Endothelial cell of umbilical vein (primary cell): ENCODE data around the gene HYAL1. TPM values are rescaled to one million over a fixed set of nuclear protein-coding genes. Genes with fewer than 3 reads are reported as not detected.

ENCODE experiments used
- BruUV-seq: library from RNA; stranded (reverse); fragments of 400-500 nt; replicated peaks from 2 replicates; lab custom pipeline; 2021; lab: Mats Ljungman, UMichigan
- CTCF ChIA-PET: fragments of 300-600, 350-600 bp; sonication (Branson Sonifier 250); formaldehyde crosslinking; loops from one replicate; lab custom pipeline; 2021; ENCODE audit warnings: antibody characterized with exemption, inconsistent platforms; lab: Charles Lee
- POLR2A ChIA-PET: fragments of 300-600, 350-600 bp; sonication (Branson Sonifier 250); formaldehyde crosslinking; loops from one replicate; lab custom pipeline; 2021; ENCODE audit warnings: antibody characterized with exemption, inconsistent platforms; lab: Charles Lee
- DNase-seq: peaks from one replicate; pipeline ENCODE4 v3.0.0-alpha.2; 2011; ENCODE audit warnings: low read depth, low spot score
- FAIRE-seq: peaks from 2 replicates; lab custom pipeline; 2011; peaks lifted over from hg19 to GRCh38; lab: Jason Lieb, UNC
- H2AFZ ChIP-seq: 2 replicates; pipeline ENCODE4 v1.6.0; 2012; ENCODE audit warnings: low read depth, low read length, control low read depth, inconsistent platforms
- H3K27ac ChIP-seq: 2 replicates; pipeline ENCODE4 v1.5.1; 2011; ENCODE audit warnings: low read depth, mild to moderate bottlenecking, control low read depth, low read length, moderate library complexity; ENCODE audit not compliant: insufficient read depth
- H3K27me3 ChIP-seq, 2 experiments: 2 replicates each; pipeline versions ENCODE4 v1.6.0 to v1.6.1; 2011; ENCODE audit warnings: low read length in 2 of 2, mixed read lengths in 1 of 2; ENCODE audit not compliant: control insufficient read depth in 2 of 2, insufficient read depth in 2 of 2
- H3K36me3 ChIP-seq, 2 experiments: 2 replicates in 1 of 2; 3 replicates in 1 of 2; pipeline ENCODE4 v1.5.1; 2011; ENCODE audit warnings: low read length in 2 of 2, mild to moderate bottlenecking in 1 of 2, moderate library complexity in 1 of 2; ENCODE audit not compliant: control insufficient read depth in 2 of 2, insufficient read depth in 2 of 2; ENCODE audit errors: extremely low read depth in 1 of 2
- H3K4me1 ChIP-seq: 3 replicates; pipeline ENCODE4 v1.5.1; 2011; ENCODE audit warnings: mild to moderate bottlenecking, low read length; ENCODE audit not compliant: control insufficient read depth, insufficient read depth; ENCODE audit errors: extremely low read depth
- H3K4me2 ChIP-seq: 2 replicates; pipeline ENCODE4 v1.6.1; 2011; ENCODE audit warnings: low read length, control low read depth, mixed read lengths; ENCODE audit not compliant: insufficient read depth
- H3K4me3 ChIP-seq, 3 experiments: fragments of 200-600 bp in 1 of 3; sonication (generic), shearing (Covaris generic) in 1 of 3; replicated peaks in 1 of 3; 2 replicates each; pipeline ENCODE4 v1.5.1; 2011 to 2016; ENCODE audit warnings: control low read depth in 3 of 3, low read length in 3 of 3, mild to moderate bottlenecking in 2 of 3, inconsistent platforms in 1 of 3, low read depth in 1 of 3, moderate library complexity in 1 of 3; ENCODE audit not compliant: insufficient read depth in 1 of 3
- H3K79me2 ChIP-seq: 2 replicates; pipeline ENCODE4 v1.6.0; 2012; ENCODE audit warnings: low read length, inconsistent platforms; ENCODE audit not compliant: control insufficient read depth, insufficient read depth
- H3K9ac ChIP-seq: replicated peaks from 2 replicates; pipeline ENCODE3; 2011; ENCODE audit warnings: low read length, control low read depth; ENCODE audit not compliant: insufficient read depth; ENCODE audit errors: extremely low read depth
- H3K9me1 ChIP-seq: replicated peaks from 3 replicates; pipeline ENCODE4 v1.6.0; 2011; ENCODE audit warnings: mild to moderate bottlenecking, low read length; ENCODE audit not compliant: control insufficient read depth, insufficient read depth; ENCODE audit errors: extremely low read depth
- H3K9me3 ChIP-seq: replicated peaks from 2 replicates; pipeline ENCODE4 v1.5.1; 2012; ENCODE audit warnings: low read length, inconsistent platforms; ENCODE audit not compliant: control insufficient read depth, insufficient read depth
- H4K20me1 ChIP-seq: replicated peaks from 2 replicates; pipeline ENCODE3; 2011; ENCODE audit warnings: mild to moderate bottlenecking, low read length; ENCODE audit not compliant: control insufficient read depth, insufficient read depth; ENCODE audit errors: extremely low read depth
- CTCF ChIP-seq, 2 donors: IDR thresholded peaks; 1 replicate in 1 of 2; 2 replicates in 1 of 2; pipeline ENCODE4 v1.5.1; 2011; ENCODE audit warnings: low read length in 2 of 2, mild to moderate bottlenecking in 2 of 2, moderate library complexity in 2 of 2, control low read depth in 1 of 2, inconsistent platforms in 1 of 2, low read depth in 1 of 2; ENCODE audit not compliant: insufficient read depth in 1 of 2; ENCODE audit errors: extremely low read depth in 1 of 2
- EZH2 ChIP-seq: IDR thresholded peaks from 2 replicates; pipeline ENCODE4 v1.6.1; 2012; ENCODE audit warnings: borderline replicate concordance, low read depth, mild to moderate bottlenecking, moderate library complexity, low read length, inconsistent platforms; ENCODE audit not compliant: severe bottlenecking
- FOS ChIP-seq: IDR thresholded peaks from 2 replicates; pipeline ENCODE4 v1.6.1; 2011; ENCODE audit warnings: mild to moderate bottlenecking, low read length, moderate library complexity, borderline replicate concordance; ENCODE audit not compliant: insufficient read depth
- GATA2 ChIP-seq: IDR thresholded peaks from 2 replicates; pipeline ENCODE4 v1.7.0; 2011; ENCODE audit warnings: low read depth, mild to moderate bottlenecking, moderate library complexity, mixed read lengths, low read length; ENCODE audit not compliant: insufficient read length, insufficient read depth
- JUN ChIP-seq: IDR thresholded peaks from 2 replicates; pipeline ENCODE4 v1.6.1; 2011; ENCODE audit warnings: borderline replicate concordance, low read depth; ENCODE audit not compliant: insufficient read length, insufficient read depth
- MYC ChIP-seq: IDR thresholded peaks from one replicate; pipeline ENCODE4 v1.6.1; 2011; ENCODE audit warnings: mild to moderate bottlenecking, low read depth, low read length
- POLR2A ChIP-seq: IDR thresholded peaks from 2 replicates; pipeline ENCODE4 v1.6.1; 2012; ENCODE audit warnings: low read depth, mild to moderate bottlenecking, control low read depth, low read length
- POLR2AphosphoS5 ChIP-seq: IDR thresholded peaks from 2 replicates; pipeline ENCODE4 v1.6.1; 2012; ENCODE audit warnings: low read depth, mild to moderate bottlenecking, control low read depth, low read length, moderate library complexity; ENCODE audit not compliant: insufficient read depth
- dilution Hi-C: fragments of 300-500 bp; cut with MboI; formaldehyde crosslinking; loops from one replicate; pipeline ENCODE4 v1.15.0; 2019; ENCODE audit warnings: low sequenced_read_pairs; ENCODE audit not compliant: extremely low pct_ligation_motif_present
- intact Hi-C: fragments of 100-400 bp; cut with micrococcal nuclease; formaldehyde crosslinking; loops from one replicate; pipeline ENCODE4 v1.10.0; 2022
- polyA plus RNA-seq, 4 experiments: library from polyadenylated mRNA; depleted of rRNA in 3 of 4; stranded (reverse) in 3 of 4; unstranded in 1 of 4; fragments of >200 nt; gene quantifications; 2 replicates each; pipeline versions ENCODE4 v1.2.1 to v1.2.3, GENCODE V29; 2011 to 2012; ENCODE audit warnings: missing spikeins in 1 of 4
- total RNA-seq: library from RNA; stranded (reverse); gene quantifications from 2 replicates; pipeline ENCODE4 v1.2.3, GENCODE V29; 2021
- TF ChIP-seq, protein P1 (sequence below): IDR thresholded peaks from 2 replicates; pipeline ENCODE4 v1.6.1; 2011; ENCODE audit not compliant: insufficient read depth, insufficient read length

Gene HYAL1
- total and polyA plus RNA-seq, 2 donors (not counting 3 experiments of a cell fraction or from before 2014, with no cell fraction given), result 2.2 to 3.3 TPM

GRCh38 chr3:50300681-50301254 is 2.6 kb downstream of the HYAL1 start:
- peak overlapping the region; percentile 50 for H3K27ac ChIP-seq
- no peaks in the 10 kb centered on the region for H3K9me1 ChIP-seq
- no peak overlapping the region for H3K4me3 ChIP-seq
- H3K36me3 ChIP-seq, result no peaks in the 10 kb centered on the region
- FAIRE-seq (no peak), DNase-seq (no peak)
- intact Hi-C loops, result no loop called here
- no peak overlapping the region for H3K9ac ChIP-seq
- ChIA-PET CTCF (no interaction called here), POLR2A (no interaction called here)
- no peak overlapping the region for H2AFZ ChIP-seq
- H3K4me1 ChIP-seq, result peaks cover 25% of the 10 kb centered on the region
- no peaks in the 10 kb centered on the region for H3K9me3 ChIP-seq
- TF ChIP-seq MYC, result no peak
- TF ChIP-seq, protein P1, sequence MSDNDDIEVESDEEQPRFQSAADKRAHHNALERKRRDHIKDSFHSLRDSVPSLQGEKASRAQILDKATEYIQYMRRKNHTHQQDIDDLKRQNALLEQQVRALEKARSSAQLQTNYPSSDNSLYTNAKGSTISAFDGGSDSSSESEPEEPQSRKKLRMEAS, result no peak
- no peak for TF ChIP-seq JUN
- TF ChIP-seq POLR2AphosphoS5, result no peak
- TF ChIP-seq POLR2A, result no peak
- no peak for TF ChIP-seq GATA2
- no peak for TF ChIP-seq FOS
- TF ChIP-seq EZH2, result no peak
- TF ChIP-seq CTCF (IDR thresholded peaks at IDR 0.05; ENCODE audit: extremely low read depth in 1 of 2, insufficient read depth in 1 of 2, low read depth in 1 of 2, low read length in 2 of 2), result no peak
- no peaks in the 10 kb centered on the region for H3K27me3 ChIP-seq
- no peaks in the 10 kb centered on the region for H4K20me1 ChIP-seq
- H3K4me2 ChIP-seq, result peak overlapping the region; percentile 42
- no TSS peak for BruUV-seq
- no peaks in the 10 kb centered on the region for H3K79me2 ChIP-seq
- dilution Hi-C loops, result no loop called here
